ENCODE measurements around the gene PKP2.

Gene PKP2

DNA sequence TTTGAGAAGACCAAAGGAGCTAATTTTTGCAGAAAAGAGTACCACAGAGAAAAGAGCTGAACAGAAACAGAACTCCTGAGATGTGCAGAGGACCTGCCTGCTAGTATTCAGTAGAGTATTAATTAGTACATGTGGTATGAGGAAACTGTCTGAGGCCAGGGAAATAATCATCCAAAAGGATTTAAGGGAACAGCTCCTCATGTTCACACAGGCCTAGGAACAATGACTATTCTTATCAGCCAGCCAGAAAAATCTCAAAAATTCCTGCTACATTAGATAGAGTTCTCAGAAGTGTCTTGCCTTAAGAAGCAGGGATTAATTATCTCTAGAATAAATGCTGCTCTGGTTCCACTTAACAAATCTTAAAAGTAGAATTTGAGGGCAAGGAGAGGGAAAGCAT lies 36.4 kb downstream of the PKP2 start:
- DNase-seq = no peak

DNA sequence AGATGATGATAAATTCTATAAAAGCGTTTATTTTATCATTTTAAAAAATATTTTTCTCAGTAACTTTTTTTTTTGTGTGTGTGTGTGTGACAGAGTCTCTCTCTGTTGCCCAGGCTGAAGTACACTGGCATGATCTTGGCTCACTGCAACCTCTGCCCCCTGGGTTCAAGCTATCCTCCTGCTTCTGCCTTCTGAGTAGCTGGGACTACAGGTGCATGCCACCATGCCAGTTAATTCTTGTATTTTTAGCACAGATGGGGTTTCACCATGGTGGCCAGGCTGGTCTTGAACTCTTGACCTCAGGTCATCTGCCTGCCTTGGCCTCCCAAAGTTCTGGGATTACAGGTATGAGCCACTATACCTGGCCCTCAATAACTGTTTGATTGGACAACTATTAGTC lies 37.2 kb downstream of the PKP2 start:
- DNase-seq = no peak

DNA sequence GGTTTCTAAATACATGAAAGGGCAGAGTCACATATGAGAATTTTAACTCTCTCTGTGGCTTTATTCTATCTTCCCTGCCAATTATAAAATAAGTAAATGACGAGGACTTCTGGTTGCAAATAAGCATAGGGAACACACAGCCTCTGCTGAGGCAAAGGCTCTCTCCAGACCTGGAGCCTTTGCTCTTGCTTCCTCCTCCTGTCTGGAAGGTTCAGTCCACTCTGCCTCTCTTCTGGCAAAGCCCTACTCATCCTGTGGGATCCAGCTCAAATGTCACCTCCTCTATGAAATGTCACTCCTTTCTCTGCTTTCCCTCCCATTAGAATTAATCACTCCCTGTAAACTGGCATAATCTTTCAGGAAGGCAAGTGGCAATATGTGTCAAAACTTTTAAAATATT lies 41.9 kb downstream of the PKP2 start:
- DNase-seq = no peak

DNA sequence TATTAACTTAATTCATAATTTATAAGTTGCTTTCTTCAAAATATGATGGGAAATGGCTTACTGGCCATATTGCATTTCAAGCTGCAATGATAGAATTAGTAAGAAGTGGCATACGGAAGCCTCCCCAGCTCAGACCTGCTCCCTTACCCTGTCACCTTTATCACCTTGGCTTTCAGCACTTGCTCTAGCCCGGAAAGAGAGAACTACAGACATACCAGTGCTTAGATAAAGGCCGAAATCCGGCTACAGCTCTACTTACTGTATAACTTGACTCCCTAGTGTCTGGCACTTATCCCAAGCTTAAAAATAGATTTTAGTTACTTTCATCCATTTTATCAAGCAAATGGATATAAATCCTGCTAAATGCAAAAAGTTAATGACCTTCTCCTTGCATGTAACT lies 42.5 kb downstream of the PKP2 start:
- DNase-seq = no peak

DNA sequence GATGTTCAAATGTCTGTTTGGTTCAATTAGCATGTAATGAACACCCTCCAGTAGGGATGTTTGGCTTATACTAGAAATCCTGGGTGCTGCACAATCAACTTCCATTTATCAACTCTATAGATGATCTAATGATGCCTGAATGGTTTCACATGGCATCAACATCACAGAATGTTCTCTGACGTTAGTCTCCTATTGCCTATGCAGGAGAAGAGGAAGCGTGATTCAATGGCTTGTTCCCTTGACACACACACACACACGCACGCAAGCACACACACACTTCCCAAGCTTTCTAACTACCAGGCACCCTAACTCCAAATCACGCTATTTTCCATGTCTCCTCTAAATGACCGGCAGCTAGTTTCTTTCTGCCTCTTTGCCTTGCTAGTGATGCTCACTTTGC lies 49.3 kb downstream of the PKP2 start:
- no peak for DNase-seq

DNA sequence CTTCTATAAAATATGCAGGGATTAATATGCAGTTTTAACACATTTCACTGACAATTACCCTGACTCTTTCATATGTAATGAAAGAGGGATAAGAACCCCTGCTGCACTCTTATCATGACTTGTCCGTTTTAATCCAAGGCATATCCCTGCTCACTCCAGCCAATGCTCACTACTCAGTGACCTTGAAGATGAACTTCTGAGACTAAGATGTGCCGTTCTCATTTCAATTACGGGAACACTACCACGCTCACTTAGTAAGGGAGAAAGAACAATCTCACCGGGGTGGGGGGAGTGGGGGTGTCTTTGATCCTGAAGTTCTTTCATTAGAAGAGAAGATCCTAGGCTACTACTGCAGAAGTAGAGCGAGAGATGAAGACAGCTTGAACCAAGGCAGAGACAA lies 50.5 kb downstream of the PKP2 start:
- DNase-seq = no peak

DNA sequence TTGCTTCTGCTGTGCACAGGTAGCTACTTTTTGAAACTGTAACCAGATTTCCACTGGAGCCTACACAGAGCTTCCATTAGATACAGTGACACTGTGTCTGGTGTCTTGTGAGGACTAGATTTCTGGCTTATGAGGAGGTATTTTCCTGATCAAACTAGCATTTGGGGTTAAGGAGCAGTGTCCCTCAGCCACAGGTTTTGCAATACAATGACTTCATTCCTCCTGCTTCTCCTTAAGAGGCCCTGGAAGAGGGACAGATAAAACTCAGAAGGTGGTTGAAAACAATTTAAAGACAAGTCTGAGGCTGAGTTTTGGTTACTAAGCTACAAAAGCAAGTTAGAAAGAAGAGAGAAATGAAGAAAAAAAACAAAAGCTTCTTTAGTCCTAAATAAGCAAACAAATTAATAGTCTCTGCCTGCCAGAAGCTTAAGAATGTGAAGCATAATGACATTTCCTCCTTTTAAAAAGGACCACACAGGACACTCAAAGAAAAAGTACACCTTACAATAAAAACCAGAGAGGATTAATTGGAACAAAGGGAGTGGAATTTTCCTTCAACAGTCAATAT lies 53.0 kb downstream of the PKP2 start:
- no peak for DNase-seq

DNA sequence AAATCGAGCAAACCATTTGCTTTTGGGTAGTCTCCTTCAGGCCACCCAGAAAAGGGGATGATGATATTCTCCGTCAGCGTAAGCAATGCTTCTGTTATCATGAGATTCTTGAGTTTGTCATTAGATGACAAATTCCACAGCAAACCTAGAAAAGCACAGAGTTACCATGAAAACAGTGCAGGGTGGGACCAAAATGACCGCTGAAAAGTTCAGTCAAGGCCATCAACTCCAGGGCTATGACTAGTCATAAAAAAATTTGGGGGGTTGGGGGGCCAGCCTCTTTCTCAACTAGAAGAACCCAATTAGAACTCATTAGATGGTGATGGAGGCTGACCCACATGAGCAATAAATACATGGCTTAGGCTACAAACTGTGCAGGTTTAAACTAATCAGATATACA lies 55.5 kb downstream of the PKP2 start:
- no peak for DNase-seq

DNA sequence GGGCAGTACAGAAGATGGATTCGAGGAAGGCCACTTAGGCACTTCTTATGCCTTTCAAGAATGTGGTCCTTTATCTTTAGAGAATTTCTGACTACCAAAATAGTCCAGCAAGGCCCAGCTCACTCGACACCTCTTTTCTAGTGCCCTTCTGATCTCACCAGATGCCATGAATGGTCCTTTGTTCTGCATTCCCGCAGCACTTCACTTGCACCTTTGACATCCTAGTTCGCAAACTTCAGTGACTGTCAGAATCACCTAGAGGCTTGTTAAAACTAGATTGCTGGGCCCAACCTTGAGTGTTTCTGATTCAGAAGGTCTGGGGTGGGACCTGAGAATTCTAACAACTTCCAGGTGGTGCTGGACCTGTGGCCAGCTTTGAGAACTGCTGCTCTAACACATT lies 56.7 kb downstream of the PKP2 start:
- DNase-seq = no peak

DNA sequence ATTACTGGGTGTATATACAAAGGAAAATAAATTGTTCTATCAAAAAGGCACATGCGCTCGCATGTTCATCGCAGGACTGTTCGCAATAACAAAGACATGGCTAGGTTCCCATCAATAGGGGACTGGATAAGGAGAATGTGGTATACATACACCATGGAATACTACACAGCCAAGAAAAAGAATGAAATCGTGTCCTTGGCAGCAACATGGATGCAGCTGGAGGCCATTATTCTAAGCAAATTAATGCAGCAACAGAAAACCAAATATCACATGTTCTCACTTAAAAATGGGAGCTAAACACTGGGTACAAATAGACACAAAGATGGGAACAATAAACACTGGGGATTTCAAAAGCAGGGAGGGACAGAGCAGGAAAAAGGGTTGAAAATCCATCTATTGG lies 58.6 kb downstream of the PKP2 start:
- DNase-seq = no peak

DNA sequence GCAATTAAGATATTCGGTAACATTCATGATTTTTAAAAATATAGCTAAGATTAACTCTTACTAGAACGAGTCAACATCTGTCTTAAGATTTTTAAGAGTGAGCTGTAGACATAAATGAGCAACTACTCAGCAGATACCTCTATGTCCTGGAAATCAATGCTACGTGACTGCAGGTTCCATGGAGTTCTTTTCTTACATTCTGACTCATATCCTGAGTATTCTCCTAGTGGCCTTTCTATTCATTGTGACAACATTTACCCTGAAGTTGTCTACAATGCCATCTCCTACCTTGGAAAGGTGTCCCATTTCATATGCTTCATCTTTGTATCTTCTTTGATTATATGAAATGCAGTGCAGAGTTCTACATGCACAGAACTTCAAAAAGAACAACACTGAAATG lies 59.9 kb downstream of the PKP2 start:
- DNase-seq = no peak

DNA sequence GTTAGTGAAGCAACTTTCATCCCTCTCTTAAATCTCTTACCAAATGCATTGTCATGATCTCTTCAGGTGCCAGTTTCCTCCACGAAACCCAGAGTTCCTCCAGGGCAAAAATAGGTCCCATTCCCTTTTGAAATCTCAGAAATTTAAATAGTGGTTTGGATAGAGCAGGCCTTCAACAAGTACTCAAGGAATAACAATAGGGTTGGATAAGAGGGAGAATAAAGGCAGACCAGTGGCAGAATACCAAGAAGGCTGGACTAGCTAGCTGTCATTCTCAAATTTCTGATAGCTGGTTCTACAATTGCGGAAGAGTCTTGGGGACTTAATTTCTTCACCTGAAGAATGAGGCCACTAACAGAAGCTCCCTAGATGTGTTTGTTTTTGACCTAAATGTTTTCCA lies 62.5 kb downstream of the PKP2 start:
- no peak for DNase-seq

DNA sequence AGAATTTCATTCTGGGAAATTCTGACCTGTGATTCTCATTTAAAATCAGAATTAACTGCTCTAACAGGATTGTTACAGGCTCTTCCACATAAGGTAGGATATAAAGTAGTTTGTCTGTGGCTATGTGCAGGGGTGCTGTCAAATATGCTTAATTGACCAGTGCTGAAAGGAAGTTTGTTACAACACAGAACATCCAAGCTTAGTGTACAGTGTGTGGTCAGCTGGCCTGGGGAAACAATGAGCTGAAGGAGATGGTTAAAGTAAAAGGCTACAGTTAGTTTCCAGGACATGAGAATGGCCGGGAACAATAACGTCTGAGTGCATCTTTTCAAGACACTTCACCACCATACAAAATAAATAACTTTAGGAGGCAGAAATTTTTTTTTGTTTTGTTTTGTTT lies 68.0 kb downstream of the PKP2 start:
- no peak for DNase-seq

DNA sequence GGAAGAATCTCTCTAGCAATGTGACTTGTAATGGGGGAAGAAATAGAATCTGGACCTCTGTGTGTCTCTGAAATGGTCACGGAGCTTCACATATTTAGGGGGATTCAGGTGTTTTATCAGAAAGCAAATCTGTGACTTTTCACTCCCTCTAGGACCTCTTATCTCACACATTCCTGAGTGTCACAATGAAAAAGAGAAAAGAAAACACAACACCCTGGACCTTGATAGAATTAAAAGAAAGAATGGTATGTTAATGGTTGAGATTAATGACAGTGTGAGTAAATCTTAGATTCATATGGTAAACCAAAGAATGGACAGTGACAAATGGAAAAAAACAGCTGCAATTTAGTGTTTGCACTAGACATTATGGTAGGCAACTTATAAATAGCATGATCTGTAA lies 68.5 kb downstream of the PKP2 start:
- DNase-seq = no peak

DNA sequence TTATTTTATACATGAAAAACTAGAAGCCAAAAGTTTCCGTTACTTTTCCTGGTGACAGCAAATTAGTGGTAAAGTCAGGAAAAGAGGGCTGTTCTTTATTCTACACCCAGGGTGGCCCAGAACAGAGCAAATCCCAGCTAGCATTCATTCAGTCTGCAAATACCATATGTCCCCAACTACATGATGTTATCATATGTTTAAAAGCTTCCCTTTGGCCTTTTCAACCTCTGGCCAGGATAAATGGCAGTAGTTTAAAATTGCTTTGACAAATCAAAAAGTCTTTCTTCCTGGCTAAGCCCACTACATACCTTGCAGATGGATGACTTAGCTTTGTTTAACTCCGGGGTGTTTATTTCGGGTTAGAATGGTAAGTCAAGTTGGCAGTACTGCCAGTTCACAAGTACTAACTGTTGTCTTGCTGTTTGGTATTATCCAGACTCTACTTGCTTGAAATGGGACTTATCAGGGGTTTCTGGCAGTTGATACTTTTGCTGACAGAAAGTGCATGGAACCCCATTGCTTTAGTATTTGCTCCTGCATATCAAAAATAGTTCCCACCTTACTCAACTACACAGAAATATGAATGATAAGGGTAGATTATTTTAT lies 69.7 kb downstream of the PKP2 start:
- no peak for DNase-seq

DNA sequence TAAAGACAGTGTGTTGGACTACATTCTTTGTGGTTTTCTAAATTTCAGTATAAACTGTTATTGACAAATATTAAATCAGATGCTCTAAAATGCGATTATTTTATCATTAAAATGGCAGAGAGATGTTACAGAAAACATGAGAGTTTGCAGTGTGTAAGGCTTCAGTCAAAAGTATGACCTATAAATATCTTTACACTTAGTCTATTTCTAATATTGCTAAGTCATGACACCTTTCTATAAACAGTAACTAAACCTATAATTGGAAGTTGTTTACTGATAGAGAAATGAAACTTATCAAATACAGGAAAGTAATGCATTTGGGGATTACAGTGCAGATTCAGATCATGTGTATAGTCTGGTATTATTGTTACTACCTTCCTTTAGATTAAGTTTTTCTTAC lies 72.0 kb downstream of the PKP2 start:
- DNase-seq = no peak

DNA sequence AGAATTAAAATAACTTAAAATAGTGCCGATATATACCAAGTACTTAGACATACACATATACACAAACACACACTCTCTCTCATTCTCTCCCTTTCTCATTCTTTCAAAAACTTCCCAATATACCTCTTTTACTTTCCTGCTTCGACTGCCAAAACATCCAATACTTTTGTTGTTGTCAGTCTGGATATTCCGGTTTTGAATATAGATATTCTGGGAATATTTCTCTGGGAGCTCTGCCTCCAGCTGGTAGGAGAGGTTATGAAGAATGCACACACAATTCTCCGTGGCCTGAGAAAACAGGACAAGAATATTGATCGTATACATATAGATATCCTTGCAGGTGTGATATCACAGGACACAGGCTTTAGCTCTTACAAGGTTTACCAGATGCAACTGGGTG lies 74.2 kb downstream of the PKP2 start:
- DNase-seq = no peak

DNA sequence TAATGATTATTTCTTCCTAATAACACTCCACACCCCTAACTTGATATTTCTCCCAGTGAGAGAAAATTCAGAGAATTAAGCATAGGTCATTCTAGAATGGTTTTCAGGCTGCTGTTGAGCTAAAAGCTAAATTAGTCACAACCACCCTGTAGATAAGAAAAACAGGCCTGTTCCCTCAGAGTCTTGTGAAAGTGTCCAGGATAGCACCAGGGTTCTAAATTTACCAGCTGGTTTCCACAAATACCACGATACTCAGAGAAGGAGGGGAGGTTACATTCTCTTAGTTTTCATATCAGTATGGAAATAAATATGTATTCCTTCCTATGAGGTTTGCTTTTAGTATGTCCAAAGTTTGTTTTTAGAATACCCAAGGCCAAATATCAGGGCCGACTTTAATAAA lies 74.9 kb downstream of the PKP2 start:
- no peak for DNase-seq

DNA sequence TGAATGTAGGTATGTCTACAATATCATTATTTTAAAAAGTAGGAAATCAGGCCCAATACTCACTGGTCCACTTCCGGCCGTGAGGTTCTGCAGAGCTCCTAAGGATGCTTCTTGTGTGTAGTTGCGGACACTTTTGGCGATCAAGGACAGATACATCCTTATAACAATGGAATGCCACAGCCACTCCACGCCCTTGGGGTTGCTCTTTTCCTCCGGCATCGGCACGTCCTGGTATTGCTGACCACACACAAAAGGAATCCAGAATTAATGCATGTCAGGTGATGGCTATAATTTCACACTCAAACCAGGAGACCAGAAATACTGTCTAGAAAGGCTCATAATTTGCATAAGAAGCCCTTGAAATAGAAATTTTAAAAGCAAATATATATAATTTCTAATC lies 75.3 kb downstream of the PKP2 start:
- DNase-seq = no peak

DNA sequence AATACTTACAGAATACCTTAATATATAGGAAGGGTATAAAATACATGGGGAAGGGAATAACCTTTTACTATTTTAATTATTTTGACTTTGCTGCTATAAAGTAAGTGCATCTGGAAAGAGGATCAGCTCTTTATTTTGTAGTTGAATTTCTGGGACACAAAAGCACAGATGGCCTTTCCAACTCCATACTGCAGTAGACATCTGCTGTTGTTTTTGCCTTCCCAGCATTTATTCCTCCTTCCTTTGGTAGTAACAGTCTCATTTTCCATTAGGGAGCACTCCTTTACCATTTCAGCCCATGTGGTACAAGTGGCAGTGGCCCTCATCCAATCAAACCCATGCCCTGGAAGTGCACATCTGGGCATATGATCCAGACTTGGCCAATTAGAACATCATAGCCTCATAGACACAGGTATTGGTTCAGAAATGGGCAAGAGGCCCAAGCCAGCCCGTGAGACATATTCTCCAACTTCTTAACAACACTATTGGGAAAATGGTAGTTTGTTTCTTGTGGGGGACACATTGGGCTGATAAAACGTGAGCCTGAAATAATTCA lies 76.1 kb downstream of the PKP2 start:
- DNase-seq = peak; percentile 77

DNA sequence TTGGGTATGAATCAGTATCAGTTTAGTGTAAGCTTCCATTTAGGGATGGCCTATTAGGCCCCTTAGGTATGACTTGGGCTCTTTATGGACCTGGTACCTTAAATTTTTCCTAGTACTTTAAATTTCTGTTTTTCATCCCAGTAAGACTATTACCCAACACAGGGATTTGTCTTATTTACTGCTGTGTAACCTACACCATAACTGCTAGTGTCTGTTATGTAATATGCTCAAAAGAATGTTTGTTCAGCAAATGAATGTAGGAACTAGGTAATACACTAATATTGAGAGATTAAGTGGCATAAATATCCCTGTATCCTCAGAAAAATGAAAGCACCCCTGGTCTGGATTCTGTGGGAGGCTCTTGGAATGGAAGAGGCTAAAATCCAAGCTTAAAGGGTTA lies 77.2 kb downstream of the PKP2 start:
- DNase-seq = no peak

DNA sequence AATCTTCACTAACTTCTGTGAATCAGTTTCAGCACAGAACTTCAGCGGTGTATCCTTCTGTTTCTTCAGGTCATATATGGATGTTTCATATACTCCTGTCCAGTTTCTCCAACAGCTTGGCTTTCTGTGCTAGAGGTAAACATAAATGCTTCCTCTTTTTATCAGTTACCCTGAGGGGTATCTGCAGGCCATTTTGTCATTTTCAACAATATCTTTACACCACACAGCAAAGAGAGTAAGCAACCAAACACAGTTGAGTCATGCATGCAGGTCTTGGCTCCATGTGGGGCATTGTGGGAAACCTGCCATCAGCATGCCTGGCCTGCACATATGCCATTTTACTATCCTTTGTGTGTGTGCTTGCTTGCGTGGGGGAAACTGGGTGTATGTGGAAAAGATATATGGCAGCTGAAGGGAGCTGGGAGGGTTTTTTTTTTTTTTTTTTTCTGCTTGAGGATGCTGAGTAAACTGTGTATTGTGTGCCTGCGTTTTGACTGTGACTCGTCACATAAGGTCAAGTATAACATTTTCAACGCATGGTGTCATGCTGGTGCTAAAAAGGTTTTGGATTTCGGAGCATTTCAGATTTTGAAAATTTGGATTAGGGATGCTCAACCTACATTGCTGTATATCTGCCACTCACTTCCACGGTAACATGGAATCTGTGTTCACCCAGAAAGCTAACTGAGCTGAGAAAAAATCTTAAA lies 84.7 kb downstream of the PKP2 start:
- no peak for DNase-seq

DNA sequence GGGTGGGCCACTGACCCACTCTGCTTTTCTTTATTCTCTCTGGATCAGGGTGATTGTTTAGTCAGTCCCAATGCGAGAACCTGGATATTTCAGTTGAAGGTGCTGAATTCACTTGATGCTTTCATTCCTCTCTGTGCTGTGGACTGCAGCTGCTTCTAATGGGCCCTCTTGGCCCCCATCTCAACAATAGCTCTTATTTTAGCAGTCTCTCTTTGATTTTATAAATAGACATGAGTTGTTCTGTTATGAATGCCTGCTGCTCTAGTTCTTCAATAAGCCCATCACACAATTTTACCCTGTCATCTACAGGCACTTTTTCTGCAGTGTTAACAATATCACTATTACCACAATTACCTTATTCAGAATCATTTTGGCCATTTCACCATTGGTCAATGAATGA lies 86.7 kb downstream of the PKP2 start:
- no peak for DNase-seq

DNA sequence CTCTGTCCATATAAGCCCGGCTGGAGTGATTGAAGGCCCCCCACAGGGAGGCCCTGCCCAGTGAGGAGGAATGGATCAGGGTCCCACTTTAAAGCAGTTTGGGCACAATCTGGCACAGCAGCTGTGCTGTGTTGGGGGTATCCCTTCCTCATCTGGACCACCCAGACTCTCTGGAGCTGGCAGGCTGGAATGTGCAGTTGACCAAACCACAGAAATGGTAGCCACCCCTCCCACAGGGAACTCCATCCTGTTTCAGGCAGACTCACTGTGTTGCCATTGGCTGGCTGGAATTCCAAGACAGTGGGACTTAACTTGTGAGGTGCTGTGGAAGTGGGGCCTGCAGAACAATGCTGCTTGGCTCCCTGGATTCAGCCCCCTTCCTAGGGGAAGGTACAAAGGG lies 87.4 kb downstream of the PKP2 start:
- no peak for DNase-seq

DNA sequence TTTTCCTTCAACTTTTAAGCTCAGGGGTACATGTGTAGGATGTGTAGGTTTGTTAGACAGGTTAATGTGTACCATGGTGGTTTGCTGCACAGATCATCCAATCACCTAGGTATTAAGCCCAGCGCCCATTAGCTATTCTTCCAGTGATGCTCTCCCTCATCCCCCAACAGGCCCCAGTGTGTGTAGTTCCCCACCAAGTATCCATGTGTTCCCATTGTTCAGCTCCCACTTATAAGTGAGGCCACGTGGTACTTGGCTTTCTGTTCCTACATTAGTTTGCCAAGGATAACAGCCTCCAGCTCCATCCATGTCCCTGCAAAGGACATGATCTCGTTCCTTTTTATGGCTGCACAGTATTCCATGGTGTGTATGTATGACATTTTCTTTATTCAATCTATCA lies 92.3 kb downstream of the PKP2 start:
- DNase-seq = no peak
